GM15510 (cell line): Measurements from ENCODE around the gene NPAS1.

Experiments
- POLR2A ChIP-seq: IDR thresholded peaks from 3 replicates; pipeline ENCODE4 v1.6.1; 2011; ENCODE audit warnings: borderline replicate concordance; ENCODE audit not compliant: insufficient read length; ENCODE audit errors: extremely low read depth

The NPAS1 gene, protein sequence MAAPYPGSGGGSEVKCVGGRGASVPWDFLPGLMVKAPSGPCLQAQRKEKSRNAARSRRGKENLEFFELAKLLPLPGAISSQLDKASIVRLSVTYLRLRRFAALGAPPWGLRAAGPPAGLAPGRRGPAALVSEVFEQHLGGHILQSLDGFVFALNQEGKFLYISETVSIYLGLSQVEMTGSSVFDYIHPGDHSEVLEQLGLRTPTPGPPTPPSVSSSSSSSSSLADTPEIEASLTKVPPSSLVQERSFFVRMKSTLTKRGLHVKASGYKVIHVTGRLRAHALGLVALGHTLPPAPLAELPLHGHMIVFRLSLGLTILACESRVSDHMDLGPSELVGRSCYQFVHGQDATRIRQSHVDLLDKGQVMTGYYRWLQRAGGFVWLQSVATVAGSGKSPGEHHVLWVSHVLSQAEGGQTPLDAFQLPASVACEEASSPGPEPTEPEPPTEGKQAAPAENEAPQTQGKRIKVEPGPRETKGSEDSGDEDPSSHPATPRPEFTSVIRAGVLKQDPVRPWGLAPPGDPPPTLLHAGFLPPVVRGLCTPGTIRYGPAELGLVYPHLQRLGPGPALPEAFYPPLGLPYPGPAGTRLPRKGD

DNA sequence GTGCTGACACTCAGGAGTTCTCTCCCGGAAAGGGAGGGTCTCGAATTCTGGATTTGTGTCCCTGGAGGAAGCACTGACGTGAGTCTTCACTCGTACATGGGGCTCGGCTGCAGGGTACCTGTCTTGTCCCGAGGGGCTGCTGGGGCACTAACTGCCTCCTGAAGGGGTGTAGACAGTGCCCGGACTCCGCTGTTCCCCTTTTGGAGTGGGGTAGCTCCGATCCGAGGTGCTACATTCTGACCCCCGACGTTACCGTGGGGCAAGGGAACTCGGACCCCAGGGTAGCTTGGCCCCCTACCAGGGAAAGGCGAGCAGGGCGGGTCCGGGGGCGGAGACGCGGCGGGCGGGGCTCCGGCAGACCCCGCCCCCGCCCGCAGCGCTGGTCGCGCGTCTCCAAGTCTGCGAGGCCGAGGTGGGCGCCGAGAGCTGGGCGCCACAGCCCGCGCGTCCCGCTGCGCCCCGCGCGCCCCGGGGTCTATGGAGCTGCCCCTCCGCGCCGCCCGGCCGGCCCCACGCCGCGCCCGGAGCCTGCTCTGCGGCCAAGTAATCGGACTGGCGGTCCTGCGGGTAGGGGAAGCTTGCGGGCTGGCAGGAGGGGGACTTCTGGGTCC is at the start of gene NPAS1:
Gene NPAS1, plus strand, starts transcription at position 407 of the 611 bp plus-strand sequence. CDS start 1,211 bp downstream, outside the sequence.
- TF ChIP-seq POLR2A: no peak

DNA sequence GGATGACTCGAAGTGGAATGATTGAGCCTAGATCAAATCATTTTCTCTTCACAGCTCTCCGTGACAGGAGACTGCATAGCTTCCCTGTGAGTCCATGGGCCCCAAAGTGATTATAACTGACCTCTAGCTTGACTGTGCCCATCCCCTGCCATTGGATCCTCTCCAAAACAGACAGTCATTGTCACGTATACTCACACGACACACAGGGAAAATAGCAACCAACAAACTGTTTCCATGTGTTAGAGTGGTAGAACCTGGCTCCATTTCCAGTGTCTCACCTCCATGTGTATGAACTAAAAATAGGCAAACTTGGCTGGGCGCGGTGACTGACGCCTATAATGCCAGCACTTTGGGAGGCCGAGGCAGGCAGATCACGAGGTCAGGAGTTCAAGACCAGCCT is 48.8 kb upstream of the NPAS1 start:
- TF ChIP-seq POLR2A: no peak

DNA sequence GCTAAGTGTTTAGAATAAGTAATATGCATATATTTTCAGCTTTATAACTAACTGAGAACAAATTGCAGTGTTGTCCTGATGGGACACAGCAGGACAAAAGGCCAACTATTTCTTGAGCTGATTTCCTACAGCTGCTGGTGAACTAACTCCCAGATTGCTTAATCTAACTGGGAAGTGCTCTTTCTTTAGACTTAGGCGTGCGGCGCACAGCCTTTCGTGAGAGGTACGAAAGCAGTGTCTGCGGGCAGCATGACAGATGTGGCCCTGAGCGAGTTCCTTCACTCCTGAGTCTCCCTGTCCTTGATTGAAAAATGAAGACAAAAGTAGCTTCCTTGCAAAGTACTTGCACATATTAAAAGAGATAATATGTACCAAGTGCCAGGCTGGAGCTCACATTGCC is 47.3 kb upstream of the NPAS1 start:
- TF ChIP-seq POLR2A: no peak

DNA sequence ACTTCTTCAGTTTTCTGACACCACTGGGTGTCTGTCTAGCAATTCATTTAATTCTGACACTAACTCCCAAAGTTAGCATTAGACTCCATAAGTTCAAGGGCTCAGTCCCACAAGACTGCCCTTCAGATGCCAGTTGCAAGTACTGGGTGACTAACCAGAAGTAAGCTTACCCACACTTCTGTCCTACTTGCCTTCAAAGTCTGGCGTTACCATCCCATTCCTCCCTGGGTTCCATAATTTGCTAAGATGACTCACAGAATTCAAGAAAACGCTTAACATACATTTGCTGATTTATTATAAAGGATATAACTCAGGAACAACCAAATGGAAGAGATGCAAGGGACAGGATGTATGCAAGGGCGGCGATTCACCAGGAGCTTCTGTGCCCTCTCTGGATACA is 45.5 kb upstream of the NPAS1 start:
- TF ChIP-seq POLR2A: no peak

DNA sequence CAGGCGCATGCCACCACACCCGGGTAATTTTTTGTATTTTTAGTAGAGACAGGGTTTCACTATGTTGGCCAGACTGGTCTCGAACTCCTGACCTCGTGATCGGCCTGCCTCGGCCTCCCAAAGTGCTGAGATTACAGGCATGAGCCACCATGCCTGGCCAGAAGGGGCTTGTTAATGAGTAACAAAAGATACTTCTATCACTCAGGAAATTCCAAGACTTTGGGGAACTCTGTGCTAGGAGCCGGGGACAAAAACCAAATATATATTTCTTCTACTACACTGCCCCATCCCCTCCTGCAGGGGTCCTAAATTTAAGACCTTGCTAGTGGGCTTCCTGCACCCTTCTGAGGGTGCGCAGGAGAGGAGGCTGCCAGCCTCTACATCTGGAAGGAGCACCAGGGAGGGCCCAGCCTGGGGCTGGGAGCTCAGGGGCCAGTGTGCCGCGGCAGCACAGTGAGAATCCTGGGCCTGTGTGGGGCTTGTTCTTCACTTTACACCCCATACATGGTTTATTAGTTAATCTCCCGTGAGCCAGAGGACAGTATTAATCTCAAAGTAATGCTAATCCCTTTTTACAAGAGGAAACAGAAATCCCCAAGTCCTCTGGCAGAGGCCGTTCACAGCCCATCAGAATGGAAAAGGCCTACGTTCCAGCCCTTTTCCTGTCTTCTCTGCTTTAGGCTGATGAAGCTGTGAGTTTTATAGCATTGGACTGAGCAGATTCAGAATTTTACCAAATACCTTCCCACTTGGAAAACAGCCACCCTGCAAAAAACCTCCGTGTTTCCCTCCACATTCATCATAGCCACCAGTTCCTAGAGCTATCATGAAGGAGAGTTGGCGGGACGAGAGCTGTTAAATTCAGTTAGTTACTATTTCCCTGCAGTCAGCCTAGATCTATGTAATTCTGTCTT is 44.4 kb upstream of the NPAS1 start:
- TF ChIP-seq POLR2A: no peak

DNA sequence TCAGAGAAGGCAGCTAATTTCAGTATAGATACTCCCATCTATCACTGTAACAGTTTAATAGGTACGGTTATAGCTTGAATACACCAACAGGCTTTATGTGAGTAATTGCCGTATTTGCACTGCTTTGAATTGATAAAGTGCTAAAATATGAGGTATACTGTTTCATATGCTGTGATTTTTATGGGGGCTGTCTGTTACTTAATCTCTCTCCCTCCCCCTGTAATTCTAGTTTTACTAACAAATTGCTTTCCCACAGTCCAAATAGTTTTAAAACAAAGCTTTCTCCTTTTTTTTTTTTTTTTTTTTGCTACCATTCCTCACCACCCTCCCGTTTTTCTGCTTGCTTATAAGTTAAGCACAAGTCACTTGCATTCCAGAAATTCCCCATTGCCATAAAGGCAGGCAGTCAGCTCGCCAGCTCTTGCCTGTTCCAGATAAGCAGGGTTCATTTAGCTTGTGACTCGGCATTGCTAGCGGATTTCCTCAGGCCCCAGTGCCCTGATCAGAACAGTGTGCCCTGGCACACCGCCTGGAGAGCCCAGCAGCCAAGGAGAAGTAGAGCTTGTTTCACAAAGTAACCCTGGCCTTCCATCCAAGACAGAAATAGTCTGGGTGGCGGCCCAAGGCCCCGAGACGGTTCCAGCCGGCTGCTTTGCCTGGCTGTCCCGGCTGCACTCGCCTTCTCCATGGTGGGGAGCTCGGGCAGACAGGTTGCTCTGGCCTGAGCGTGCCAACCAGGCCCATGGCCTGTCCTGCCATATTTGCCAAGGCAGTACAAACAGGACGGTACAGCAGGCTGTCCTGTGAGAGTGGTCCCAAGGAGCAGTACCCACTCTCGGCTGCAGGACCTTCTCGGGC is 43.5 kb upstream of the NPAS1 start:
- TF ChIP-seq POLR2A: no peak

DNA sequence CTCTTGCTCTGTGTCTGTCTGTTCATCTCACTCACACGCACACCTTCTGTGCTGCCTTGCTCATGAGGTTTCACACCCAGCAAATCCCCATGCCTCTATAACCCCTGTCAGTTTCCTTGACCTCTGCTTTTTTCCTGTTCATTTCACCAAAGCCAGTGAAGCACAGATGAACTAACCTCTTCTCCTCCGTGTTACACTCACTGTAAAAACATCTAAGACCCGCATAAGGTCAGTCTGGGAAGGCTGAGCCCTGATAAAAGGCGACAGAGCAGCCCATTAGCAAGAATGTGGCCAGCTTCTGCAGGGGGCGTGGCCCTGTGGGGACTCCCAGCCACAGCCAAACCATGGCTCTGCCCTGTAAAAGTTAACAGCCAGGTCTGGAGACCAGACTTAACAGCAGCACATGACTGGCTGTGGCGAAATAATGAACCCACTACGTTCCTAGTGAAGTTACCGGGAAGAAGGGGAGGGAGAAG is 42.8 kb upstream of the NPAS1 start:
- no peak for TF ChIP-seq POLR2A

DNA sequence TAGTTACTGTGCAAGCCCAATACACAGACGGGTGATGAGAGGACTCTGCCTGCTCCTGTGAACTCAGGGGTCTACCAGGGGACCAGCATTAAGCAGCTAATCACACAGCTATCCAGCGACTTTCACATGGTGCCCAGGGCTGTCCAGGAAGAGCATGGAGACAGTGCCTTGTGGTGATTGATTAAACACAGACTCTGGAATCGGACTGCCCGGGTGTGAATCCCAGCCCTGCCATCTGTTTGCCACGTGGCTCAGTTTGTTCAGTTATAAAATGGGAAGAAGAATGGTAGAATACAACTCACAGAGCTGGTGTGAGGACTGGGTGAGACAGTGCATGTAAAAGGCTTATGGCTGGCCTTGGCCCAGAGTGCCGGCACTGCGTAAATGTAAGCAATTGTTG is 42.1 kb upstream of the NPAS1 start:
- TF ChIP-seq POLR2A: no peak

DNA sequence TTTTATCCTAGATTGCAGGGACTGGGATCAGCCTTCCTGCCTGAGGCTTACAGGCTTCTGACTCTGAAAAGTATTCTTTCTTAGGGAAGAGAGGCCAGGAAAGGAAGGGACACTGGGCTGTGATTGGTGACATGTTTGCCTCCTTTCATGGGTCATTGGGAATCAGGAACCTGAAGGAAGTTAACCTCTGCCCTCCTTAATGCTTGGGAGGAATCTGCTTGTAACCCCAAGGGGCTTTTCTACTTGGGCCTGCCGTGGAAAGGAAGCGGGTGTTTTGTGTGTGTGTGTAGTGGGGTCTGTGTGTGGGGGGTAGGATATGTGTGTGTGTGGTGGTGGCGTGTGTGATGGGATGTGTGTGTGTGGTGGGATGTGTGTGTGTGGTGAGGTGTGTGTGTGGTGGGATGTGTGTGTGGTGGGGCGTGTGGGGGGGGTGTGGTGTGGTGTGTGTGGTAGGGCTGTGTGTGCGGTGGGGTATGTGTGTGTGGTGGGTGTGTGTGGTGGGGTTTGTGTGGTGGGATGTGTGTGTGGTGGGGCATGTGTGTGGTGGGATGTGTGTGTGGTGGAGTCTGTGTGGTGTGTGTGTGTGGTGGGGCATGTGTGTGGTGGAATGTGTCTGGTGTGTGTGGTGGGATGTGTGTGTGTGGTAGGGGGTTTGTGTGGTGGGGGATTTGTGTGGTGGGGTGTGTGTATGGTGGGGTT is 41.3 kb upstream of the NPAS1 start:
- no peak for TF ChIP-seq POLR2A

DNA sequence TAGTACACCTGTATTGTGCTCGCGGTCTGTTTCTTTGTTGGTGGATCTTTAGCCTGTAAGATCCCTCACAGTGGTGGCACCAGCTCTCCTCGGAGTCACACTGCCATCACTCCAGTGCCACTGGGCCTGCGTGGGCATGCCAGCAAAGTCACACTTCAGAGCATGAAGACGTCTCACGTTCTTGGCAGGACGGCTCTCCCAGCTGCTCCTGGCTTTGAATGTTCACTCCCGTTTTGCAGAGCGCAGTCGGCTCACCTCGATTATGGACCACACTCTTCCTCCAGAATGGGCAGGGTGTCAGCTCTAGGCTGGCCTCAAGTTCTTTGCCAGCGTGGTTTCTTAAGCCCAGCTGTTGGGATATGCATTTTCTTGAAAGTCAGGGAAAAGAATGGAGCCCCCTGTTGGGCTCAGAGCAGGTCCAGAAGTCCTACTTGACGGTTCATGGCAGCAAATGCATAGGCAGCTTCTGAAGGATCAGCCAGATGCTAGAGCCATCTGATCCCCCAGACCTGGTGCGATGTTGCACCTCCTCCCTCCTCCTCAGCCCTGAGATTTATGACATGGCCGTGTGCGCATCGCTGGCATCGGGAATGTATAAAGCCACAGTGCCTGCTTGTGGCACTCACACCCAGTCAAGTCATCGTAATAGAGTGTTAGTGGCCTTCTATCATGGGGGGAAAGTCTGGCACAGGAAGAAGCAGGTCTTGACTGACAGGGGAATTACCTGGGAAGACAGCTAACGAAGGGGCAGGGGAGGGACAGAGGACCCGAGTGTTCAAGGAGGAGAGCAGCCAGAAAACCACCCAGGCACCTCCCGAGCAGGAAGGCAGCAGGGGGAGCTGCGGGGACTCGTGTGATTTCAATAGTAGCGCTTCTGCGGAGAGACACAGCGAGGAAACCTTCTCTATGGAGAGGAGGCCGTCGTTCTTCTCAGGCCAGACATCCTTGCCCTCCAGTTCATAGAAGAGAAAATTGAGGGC is 40.2 kb upstream of the NPAS1 start:
- TF ChIP-seq POLR2A: no peak

DNA sequence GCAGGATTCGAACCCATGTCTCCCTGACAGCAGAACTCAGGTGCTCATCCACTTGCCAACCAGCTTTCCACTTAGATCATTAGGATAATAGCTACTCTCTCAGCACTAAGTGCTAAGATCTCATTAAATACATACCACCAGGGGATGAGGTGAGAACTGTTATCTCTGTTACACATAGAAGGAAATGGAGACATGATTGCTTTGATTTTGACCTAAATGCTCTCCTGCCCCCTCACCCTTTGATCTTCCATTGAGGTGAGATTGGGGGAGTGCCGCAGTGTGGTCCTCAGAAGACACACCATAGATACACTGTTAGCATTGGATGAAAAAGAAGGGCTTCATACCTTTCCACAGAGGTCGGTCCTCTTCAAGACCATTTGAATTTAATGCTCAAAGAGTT is 38.9 kb upstream of the NPAS1 start:
- no peak for TF ChIP-seq POLR2A

DNA sequence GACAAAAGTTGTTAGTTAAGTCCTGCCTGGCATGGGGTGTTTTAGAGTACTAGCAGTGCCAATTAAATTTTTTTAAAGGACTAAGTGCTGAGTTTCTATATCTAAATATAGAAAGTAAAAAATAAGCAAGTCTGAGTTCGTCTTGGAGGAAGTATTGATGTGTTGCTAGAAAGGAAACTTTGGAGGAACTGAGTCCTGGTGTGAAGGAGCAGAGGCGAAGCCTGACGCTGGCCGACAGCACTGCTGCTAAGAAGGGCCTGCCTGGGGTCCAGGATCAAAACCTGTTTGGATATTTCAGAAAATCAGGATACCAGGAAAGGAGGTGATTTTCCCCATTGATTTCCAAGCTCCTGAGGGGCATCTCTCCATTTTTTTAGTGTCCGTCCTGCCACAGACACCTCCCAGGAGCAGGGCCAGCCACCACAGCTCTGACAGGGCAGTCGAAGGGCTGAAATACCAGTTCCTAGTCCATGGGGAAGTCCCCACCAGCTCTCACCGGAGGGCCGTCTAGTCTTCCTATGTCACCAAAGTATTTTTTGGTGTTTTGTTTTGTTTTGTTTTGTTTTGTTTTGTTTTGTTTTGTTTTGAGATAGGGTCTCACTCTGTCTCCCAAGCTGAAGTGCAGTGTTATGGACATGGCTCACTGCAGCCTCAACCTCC is 38.2 kb upstream of the NPAS1 start:
- no peak for TF ChIP-seq POLR2A

DNA sequence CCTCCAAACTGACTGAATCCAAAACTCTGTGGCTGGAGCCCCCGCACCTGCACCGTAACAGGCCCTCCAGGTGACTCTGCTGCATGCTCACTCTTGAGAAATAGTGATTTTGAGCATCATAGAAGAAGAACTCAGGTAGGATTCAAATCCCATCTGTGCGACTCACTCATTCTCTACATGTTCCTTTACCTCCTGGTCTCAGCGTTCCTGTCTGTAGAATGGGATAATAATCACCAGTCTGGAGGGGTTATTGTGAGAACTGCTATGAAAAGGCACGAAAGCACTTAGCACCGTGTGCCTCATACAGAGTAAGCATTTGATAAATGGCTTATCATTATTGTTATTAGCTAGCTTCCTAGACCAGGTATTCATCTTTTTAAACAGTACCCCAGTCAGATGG is 36.5 kb upstream of the NPAS1 start:
- TF ChIP-seq POLR2A: no peak
